SK-N-SH treated with all-trans-retinoic acid at 6 μM for 48 hours (cell line): ENCODE measurements around the gene THSD8.

ENCODE experiments used
- BACH2 ChIP-seq: fragments of 250-450 bp; sonication (Bioruptor Pico); IDR thresholded peaks from 2 replicates; pipeline ENCODE4 v1.9.0; 2021; ENCODE audit warnings: mild to moderate bottlenecking, borderline replicate concordance
- POU6F1 ChIP-seq: fragments of 250-450 bp; sonication (Bioruptor Pico); IDR thresholded peaks from 2 replicates; pipeline ENCODE4 v1.8.0; 2021; ENCODE audit warnings: low read depth, mild to moderate bottlenecking, moderate library complexity, borderline replicate concordance
- ZFP3 ChIP-seq: fragments of 250-450 bp; sonication (Bioruptor Pico); IDR thresholded peaks from 2 replicates; pipeline ENCODE4 v1.5.0; 2020; ENCODE audit warnings: mild to moderate bottlenecking, moderate library complexity

DNA sequence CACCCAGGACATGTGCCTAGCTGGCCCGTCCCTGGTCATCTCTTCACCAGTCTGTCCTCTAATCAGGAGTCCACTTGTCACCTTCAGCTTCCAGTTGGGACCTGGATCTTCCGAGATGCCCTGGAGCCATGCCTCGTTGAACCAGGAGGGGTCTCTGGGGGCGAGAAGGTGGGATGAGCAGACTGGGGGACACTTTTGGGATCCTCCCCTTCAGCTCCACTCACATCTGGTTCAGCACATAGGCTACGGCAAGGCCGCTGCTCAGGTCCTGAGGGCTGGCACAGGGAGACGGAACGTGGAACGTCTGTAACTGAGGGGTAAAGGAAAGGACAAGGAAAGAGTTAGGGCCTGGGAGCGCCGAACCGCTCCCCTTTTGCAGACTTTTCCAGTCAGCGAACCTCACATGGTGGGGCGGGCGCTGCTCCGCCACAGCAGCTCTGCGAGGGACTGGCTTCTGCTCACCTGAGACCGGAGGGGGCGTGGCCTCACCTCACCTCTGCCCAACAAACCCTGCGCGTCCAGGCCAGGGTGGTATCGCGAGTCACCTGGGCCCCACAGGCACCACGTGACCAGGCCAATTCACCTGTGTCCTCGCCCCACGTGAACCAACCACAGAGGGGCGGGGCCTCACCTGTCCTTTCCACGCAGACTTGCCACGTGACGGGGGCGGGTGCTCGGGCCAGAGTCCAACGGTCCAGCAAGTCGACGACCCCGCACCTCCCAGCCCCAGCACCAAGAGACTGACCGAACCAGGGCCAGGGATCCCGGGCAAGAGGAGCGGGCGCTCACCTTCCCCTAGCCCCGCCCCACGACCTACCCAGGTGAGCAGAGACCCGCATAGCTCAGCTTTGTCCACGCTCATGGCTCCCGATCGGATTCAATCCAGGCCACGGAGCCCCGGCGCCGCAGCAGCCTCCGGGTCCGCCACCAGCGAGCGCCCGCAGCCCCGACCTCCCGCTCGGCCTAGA is 27.0 kb upstream of the THSD8 start, which contains the start of gene HOOK2:
- TF ChIP-seq ZFP3 (CRISPR knock-in tag) (no peak), POU6F1 (CRISPR knock-in tag) (no peak), BACH2 (CRISPR knock-in tag) (no peak)
